Activated CD8-positive, alpha-beta T cell treated with anti-CD3 and anti-CD28 coated beads for 36 hours (primary cell): ENCODE data around the gene LGR4. TPM values are rescaled to one million over a fixed set of nuclear protein-coding genes. Genes with fewer than 3 reads are reported as not detected.

ENCODE experiments used
- ATAC-seq: fragments of 200-7000 bp; cut with Tn5 transposase; one replicate; pipeline ENCODE4 v1.10.0; 2021; ENCODE audit warnings: mild to moderate bottlenecking, moderate library complexity
- CTCF ChIA-PET: fragments of 350-600 bp; sonication (Branson Sonifier 250); formaldehyde crosslinking; loops from one replicate; lab custom pipeline; 2021; ENCODE audit warnings: antibody characterized with exemption; lab: Charles Lee
- POLR2A ChIA-PET: fragments of 350-600 bp; sonication (Branson Sonifier 250); formaldehyde crosslinking; loops from one replicate; lab custom pipeline; 2021; ENCODE audit warnings: antibody characterized with exemption; lab: Charles Lee
- DNase-seq: peaks from one replicate; pipeline ENCODE4 v3.0.0-alpha.2; 2020
- H3K27ac Mint-ChIP-seq: one replicate; pipeline ENCODE4 v1.8.0; 2021; ENCODE audit warnings: mild to moderate bottlenecking, mixed read lengths
- H3K27me3 Mint-ChIP-seq: one replicate; pipeline ENCODE4 v1.8.0; 2021; ENCODE audit warnings: mixed read lengths
- H3K36me3 Mint-ChIP-seq: one replicate; pipeline ENCODE4 v1.8.0; 2021; ENCODE audit warnings: low read depth, mixed read lengths
- H3K4me1 Mint-ChIP-seq: one replicate; pipeline ENCODE4 v1.8.0; 2021; ENCODE audit warnings: low read depth, mixed read lengths
- H3K4me3 Mint-ChIP-seq: one replicate; pipeline ENCODE4 v1.8.0; 2021; ENCODE audit warnings: mild to moderate bottlenecking, moderate library complexity, mixed read lengths
- H3K9me3 Mint-ChIP-seq: one replicate; pipeline ENCODE4 v1.8.0; 2021; ENCODE audit warnings: mixed read lengths
- CTCF ChIP-seq: fragments of 200-600 bp; IDR thresholded peaks from one replicate; pipeline ENCODE4 v1.8.0; 2022; ENCODE audit warnings: antibody characterized with exemption, mild to moderate bottlenecking
- intact Hi-C: fragments of 100-400 bp; cut with micrococcal nuclease; formaldehyde crosslinking; loops from one replicate; pipeline ENCODE4 v1.10.0; 2022
- total RNA-seq, 2 experiments: library from RNA; stranded (reverse); gene quantifications; one replicate each; pipeline ENCODE4 v1.2.3, GENCODE V29; 2021

Gene LGR4
- total RNA-seq, 2 experiments from 2014 or later = 0.09 TPM; not detected in 1

DNA sequence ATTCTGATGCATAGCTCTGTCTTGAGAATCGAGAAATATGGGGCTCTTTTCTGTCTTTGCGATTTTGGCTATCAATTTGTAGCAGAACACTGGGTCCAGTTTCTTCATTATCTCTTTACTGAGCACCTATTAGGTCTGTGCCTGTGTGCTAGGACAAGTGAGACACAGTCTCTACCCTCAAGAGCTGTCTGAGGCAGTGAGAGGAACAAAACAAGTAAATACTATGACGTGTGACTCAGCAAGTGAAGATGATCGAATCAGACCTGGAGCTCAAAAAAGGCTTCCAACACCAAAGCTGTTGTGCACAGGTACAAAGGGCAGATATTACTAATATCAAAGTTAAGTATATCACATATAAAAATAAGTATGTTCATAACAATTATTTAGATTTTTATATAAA lies 52.4 kb downstream of the LGR4 start:
- Mint-ChIP-seq H3K36me3 (no peaks in the 10 kb centered on the region), H3K27ac (no peak overlapping the region), H3K27me3 (peaks cover 3% of the 10 kb centered on the region), H3K4me3 (no peak overlapping the region), H3K4me1 (no peaks in the 10 kb centered on the region), H3K9me3 (no peaks in the 10 kb centered on the region)
- ATAC-seq = no peak
- ChIA-PET CTCF (interaction anchor here (0.8 kb wide), 1 partner anchor 262 kb away, joined by 3 read pairs; no protein-coding TSS in a partner anchor), POLR2A (no interaction called here)
- DNase-seq = no peak
- intact Hi-C loops = no loop called here
- no peak for TF ChIP-seq CTCF

DNA sequence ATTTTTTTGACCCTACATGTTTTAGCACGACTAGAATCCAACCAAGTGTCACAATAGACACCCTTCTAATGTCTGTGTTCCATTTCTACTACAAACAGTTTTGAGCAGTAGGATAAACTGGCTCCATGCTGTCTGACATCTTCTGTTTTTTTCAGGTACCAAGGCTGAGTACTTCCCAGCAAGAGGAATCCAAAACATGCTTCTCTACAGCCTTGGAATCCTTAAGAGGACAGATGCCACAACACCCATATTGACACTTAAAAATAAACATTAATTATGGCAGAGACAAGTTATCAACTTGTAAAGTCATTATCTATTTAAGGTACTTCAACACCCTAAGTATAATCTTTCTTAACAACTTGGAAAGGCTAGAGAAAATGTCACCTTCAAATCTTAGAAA lies 54.2 kb downstream of the LGR4 start:
- Mint-ChIP-seq H3K4me1 (no peaks in the 10 kb centered on the region), H3K4me3 (no peak overlapping the region), H3K36me3 (no peaks in the 10 kb centered on the region), H3K27me3 (peaks cover 3% of the 10 kb centered on the region), H3K27ac (no peak overlapping the region), H3K9me3 (no peaks in the 10 kb centered on the region)
- TF ChIP-seq CTCF = no peak
- intact Hi-C loops = no loop called here
- POLR2A ChIA-PET = no interaction called here
- CTCF ChIA-PET = no interaction called here
- no peak for ATAC-seq
- no peak for DNase-seq

DNA sequence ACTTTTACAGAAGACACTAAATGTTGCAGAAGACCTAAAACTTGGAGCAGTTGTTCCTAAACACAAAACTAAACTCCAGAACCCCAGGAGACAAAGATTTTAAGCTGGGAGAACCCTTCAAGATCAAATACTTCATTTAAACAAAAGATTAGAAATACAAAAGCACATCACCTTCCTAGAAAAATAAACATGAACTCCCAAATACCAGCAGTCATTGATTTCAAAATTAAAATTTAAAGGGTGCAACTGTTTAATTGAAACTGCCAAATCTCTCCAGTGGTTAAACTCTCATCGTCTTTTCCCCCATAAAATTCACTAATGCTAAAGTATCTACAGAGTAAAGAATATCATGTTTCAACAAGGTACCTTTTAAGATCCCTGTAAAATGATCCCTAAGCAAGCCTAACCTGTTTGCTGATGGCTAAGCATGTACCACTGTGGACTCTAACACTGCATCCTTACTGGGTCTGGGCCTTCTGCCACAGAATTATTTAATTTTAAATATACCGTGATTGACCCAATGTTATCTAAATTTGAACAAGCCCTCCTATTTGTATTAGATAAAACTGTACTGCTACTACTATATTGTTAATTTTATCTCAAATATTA lies 55.9 kb downstream of the LGR4 start:
- ChIA-PET POLR2A (no interaction called here), CTCF (no interaction called here)
- H3K36me3 Mint-ChIP-seq = no peaks in the 10 kb centered on the region
- H3K27me3 Mint-ChIP-seq = peaks cover 3% of the 10 kb centered on the region
- DNase-seq (no peak), ATAC-seq (no peak)
- TF ChIP-seq CTCF = no peak
- no peak overlapping the region for H3K4me3 Mint-ChIP-seq
- no peaks in the 10 kb centered on the region for H3K4me1 Mint-ChIP-seq
- no peaks in the 10 kb centered on the region for H3K9me3 Mint-ChIP-seq
- intact Hi-C loops = no loop called here
- H3K27ac Mint-ChIP-seq = no peak overlapping the region

- intact Hi-C loops = no loop called here
- ChIA-PET POLR2A (no interaction called here), CTCF (interaction anchor here (1.7 kb wide), 1 partner anchor 71 kb away, joined by 4 read pairs; no protein-coding TSS in a partner anchor)
- TF ChIP-seq CTCF = no peak
- DNase-seq = no peak
- no peaks in the 10 kb centered on the region for H3K9me3 Mint-ChIP-seq
- no peaks in the 10 kb centered on the region for H3K36me3 Mint-ChIP-seq
- H3K4me1 Mint-ChIP-seq = no peaks in the 10 kb centered on the region
- H3K27me3 Mint-ChIP-seq = peaks cover under 1% of the 10 kb centered on the region
- no peak for ATAC-seq
- H3K27ac Mint-ChIP-seq = no peak overlapping the region
- H3K4me3 Mint-ChIP-seq = no peak overlapping the region
Measured at GRCh38 chr11:27414644-27415043, 57.9 kb downstream of the LGR4 start.

DNA sequence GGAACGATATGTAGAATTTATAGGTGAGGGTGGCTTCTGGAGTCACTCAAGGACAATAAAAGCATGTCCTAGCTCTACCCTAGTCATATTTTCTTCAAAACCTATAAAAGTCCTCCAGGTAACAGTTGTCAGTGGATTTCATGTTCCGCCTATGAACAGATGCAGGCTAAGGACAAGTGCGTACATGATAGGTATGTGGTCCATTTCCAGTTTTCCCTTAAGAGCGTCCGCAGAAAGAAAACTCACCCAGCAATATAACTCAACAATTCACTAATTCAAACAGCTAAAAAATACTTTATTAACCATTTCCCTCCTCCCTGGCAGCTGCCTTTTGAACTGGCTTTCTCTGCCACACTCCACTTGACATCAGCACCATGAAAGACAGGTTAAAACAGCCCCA lies 59.4 kb downstream of the LGR4 start:
- no peak overlapping the region for H3K4me3 Mint-ChIP-seq
- H3K9me3 Mint-ChIP-seq = no peaks in the 10 kb centered on the region
- no peak for TF ChIP-seq CTCF
- DNase-seq = no peak
- no peak for ATAC-seq
- intact Hi-C loops = no loop called here
- no peaks in the 10 kb centered on the region for H3K36me3 Mint-ChIP-seq
- no peak overlapping the region for H3K27ac Mint-ChIP-seq
- ChIA-PET POLR2A (no interaction called here), CTCF (interaction anchor here (1.7 kb wide), 1 partner anchor 73 kb away, joined by 4 read pairs; no protein-coding TSS in a partner anchor)
- peaks cover 2% of the 10 kb centered on the region for H3K27me3 Mint-ChIP-seq
- H3K4me1 Mint-ChIP-seq = no peaks in the 10 kb centered on the region
